IMR-90 (cell line): Measurements from ENCODE around the gene ABCG4. TPM values are rescaled to one million over a fixed set of nuclear protein-coding genes. Genes with fewer than 3 reads are reported as not detected.
A peak's percentile ranks its signal among the peaks of the same experiment; 100 is the strongest.

Experiments
- ATAC-seq: fragments of 200-7000 bp; cut with Tn5 transposase; 2 replicates; pipeline ENCODE4 v1.9.1; 2020; ENCODE audit warnings: low read depth, mild to moderate bottlenecking, moderate library complexity
- BruUV-seq: library from RNA; stranded (reverse); fragments of 400-500 nt; replicated peaks from 2 replicates; lab custom pipeline; 2021; lab: Mats Ljungman, UMichigan
- CTCF ChIA-PET: fragments of 300-600 bp; formaldehyde crosslinking; extraction: SDS; loops from one replicate; lab custom pipeline; 2021; ENCODE audit warnings: antibody characterized with exemption; lab: Yijun Ruan, JAX
- POLR2A ChIA-PET: fragments of 300-600 bp; sonication (Branson Sonifier 250); formaldehyde crosslinking; loops from one replicate; lab custom pipeline; 2022; ENCODE audit warnings: antibody characterized with exemption; ENCODE audit not compliant: unreplicated experiment; lab: Charles Lee
- DNase-seq: peaks from one replicate; pipeline ENCODE4 v3.0.0; 2013
- H2AFZ ChIP-seq: replicated peaks from 2 replicates; pipeline ENCODE3; 2013; ENCODE audit warnings: low read length, mild to moderate bottlenecking; ENCODE audit not compliant: poor library complexity
- H2AK5ac ChIP-seq: 2 replicates; pipeline ENCODE4 v1.6.1; 2013; ENCODE audit warnings: low read depth, low read length, inconsistent platforms
- H2AK9ac ChIP-seq: replicated peaks from 2 replicates; pipeline ENCODE3; 2013; ENCODE audit warnings: mild to moderate bottlenecking, low read depth, low read length, moderate library complexity; ENCODE audit not compliant: poor library complexity
- H2BK120ac ChIP-seq: 2 replicates; pipeline ENCODE4 v1.6.1; 2013; ENCODE audit warnings: low read depth, low read length, inconsistent platforms
- H2BK15ac ChIP-seq: 3 replicates; pipeline ENCODE4 v1.6.1; 2013; ENCODE audit warnings: low read depth, low read length, inconsistent platforms
- H2BK20ac ChIP-seq: 2 replicates; pipeline ENCODE4 v1.6.1; 2013; ENCODE audit warnings: low read depth, mild to moderate bottlenecking, inconsistent platforms, low read length, moderate library complexity
- H2BK5ac ChIP-seq: 2 replicates; pipeline ENCODE4 v1.6.1; 2013; ENCODE audit warnings: mild to moderate bottlenecking, low read depth, low read length, inconsistent platforms; ENCODE audit not compliant: poor library complexity, severe bottlenecking
- H3K14ac ChIP-seq: replicated peaks from 2 replicates; pipeline ENCODE4 v1.6.1; 2013; ENCODE audit warnings: low read depth, low read length, inconsistent platforms
- H3K18ac ChIP-seq: 2 replicates; pipeline ENCODE4 v1.6.1; 2013; ENCODE audit warnings: low read depth, low read length, control low read depth
- H3K23ac ChIP-seq: 2 replicates; pipeline ENCODE4 v1.6.1; 2013; ENCODE audit warnings: low read depth, low read length, inconsistent platforms
- H3K27ac ChIP-seq: 2 replicates; pipeline ENCODE4 v1.5.1; 2013; ENCODE audit warnings: mild to moderate bottlenecking, control low read depth, low read length; ENCODE audit not compliant: insufficient read depth
- H3K27me3 ChIP-seq: 2 replicates; pipeline ENCODE4 v1.6.1; 2013; ENCODE audit warnings: low read length; ENCODE audit not compliant: control insufficient read depth, insufficient read depth
- H3K36me3 ChIP-seq: 2 replicates; pipeline ENCODE4 v1.6.1; 2013; ENCODE audit warnings: low read length, mixed read lengths; ENCODE audit not compliant: control insufficient read depth, insufficient read depth
- H3K4ac ChIP-seq: 2 replicates; pipeline ENCODE4 v1.6.1; 2013; ENCODE audit warnings: low read depth, low read length, inconsistent platforms
- H3K4me1 ChIP-seq: 2 replicates; pipeline ENCODE4 v1.6.1; 2013; ENCODE audit warnings: low read length, mixed read lengths; ENCODE audit not compliant: control insufficient read depth, insufficient read depth
- H3K4me2 ChIP-seq: 2 replicates; pipeline ENCODE4 v1.6.1; 2013; ENCODE audit warnings: low read depth, mild to moderate bottlenecking, control low read depth, low read length, moderate library complexity
- H3K4me3 ChIP-seq: 2 replicates; pipeline ENCODE4 v1.5.1; 2013; ENCODE audit warnings: low read depth, mild to moderate bottlenecking, control low read depth, low read length, moderate library complexity; ENCODE audit not compliant: insufficient read depth
- H3K56ac ChIP-seq: 2 replicates; pipeline ENCODE4 v1.6.1; 2013; ENCODE audit warnings: low read length, inconsistent platforms; ENCODE audit not compliant: insufficient read depth; ENCODE audit errors: extremely low read depth
- H3K79me1 ChIP-seq, 2 experiments: 2 replicates each; pipeline ENCODE4 v1.6.1; 2013; ENCODE audit warnings: low read length in 2 of 2, inconsistent platforms in 1 of 2, low read depth in 1 of 2
- H3K9ac ChIP-seq: 2 replicates; pipeline ENCODE4 v1.6.1; 2013; ENCODE audit warnings: low read depth, low read length, control low read depth
- H3K9me1 ChIP-seq: 2 replicates; pipeline ENCODE4 v1.6.1; 2013; ENCODE audit warnings: low read length, inconsistent platforms; ENCODE audit not compliant: insufficient read depth
- H3K9me3 ChIP-seq: 2 replicates; pipeline ENCODE4 v1.6.1; 2013; ENCODE audit warnings: low read length; ENCODE audit not compliant: control insufficient read depth, insufficient read depth
- H4K20me1 ChIP-seq: 2 replicates; pipeline ENCODE4 v1.6.1; 2013; ENCODE audit warnings: low read length, inconsistent platforms; ENCODE audit not compliant: insufficient read depth
- H4K5ac ChIP-seq: 2 replicates; pipeline ENCODE4 v1.6.1; 2013; ENCODE audit warnings: mild to moderate bottlenecking, low read depth, low read length, control low read depth
- H4K8ac ChIP-seq, 2 experiments: 2 replicates each; pipeline ENCODE4 v1.6.1; 2013; ENCODE audit warnings: low read depth in 2 of 2, low read length in 2 of 2, control low read depth in 1 of 2, inconsistent platforms in 1 of 2
- H4K91ac ChIP-seq: 2 replicates; pipeline ENCODE4 v1.6.1; 2013; ENCODE audit warnings: low read depth, low read length, inconsistent platforms; ENCODE audit not compliant: insufficient read depth
- POLR2A ChIP-seq: IDR thresholded peaks from 2 replicates; pipeline ENCODE4 v1.6.1; 2012; ENCODE audit warnings: mild to moderate bottlenecking, low read depth, low read length
- WGBS, 2 experiments: methylation state at CpG; one replicate each; pipeline versions ENCODE4 v1.1.5 to v1.1.7; 2013; ENCODE audit warnings: missing lambda C conversion rate in 2 of 2; ENCODE audit not compliant: insufficient read length in 1 of 2; ENCODE audit errors: extremely low coverage in 2 of 2; 5-methylcytosine and 5-hydroxymethylcytosine counted together
- dilution Hi-C: fragments of 300-500 bp; cut with HindIII; formaldehyde crosslinking; loops from one replicate; pipeline ENCODE4 v1.14.3; 2018; ENCODE audit warnings: low sequenced_read_pairs; ENCODE audit not compliant: unreplicated experiment
- in situ Hi-C: fragments of 300-500 bp; cut with MboI; formaldehyde crosslinking; loops from 3 replicates; pipeline ENCODE4 v1.14.3; 2019; ENCODE audit warnings: low sequenced_read_pairs, inconsistent platforms, mixed read lengths
- intact Hi-C: fragments of 100-400 bp; cut with micrococcal nuclease; formaldehyde crosslinking; loops from 2 replicates; pipeline ENCODE4 v1.10.0; 2022
- polyA plus RNA-seq, 3 experiments: library from polyadenylated mRNA; depleted of rRNA; stranded (reverse); fragments of >200 nt; gene quantifications; 2 replicates each; pipeline ENCODE4 v1.2.3, GENCODE V29; 2012; ENCODE audit warnings: low replicate concordance in 1 of 3
- total RNA-seq: library from RNA; depleted of rRNA; stranded (reverse); fragments of >200 nt; gene quantifications from 2 replicates; pipeline ENCODE4 v1.2.3, GENCODE V29; 2012
- TF ChIP-seq, protein P1 (sequence below): conservative IDR thresholded peaks from 2 replicates; pipeline ENCODE4 v1.5.1; 2012; ENCODE audit warnings: mild to moderate bottlenecking, low read depth, low read length, improper control_type of control experiment

ABCG4 gene
- total and polyA plus RNA-seq, 2 of the 4 experiments (the other 2 are of a cell fraction): under 0.01 to 0.26 TPM

DNA sequence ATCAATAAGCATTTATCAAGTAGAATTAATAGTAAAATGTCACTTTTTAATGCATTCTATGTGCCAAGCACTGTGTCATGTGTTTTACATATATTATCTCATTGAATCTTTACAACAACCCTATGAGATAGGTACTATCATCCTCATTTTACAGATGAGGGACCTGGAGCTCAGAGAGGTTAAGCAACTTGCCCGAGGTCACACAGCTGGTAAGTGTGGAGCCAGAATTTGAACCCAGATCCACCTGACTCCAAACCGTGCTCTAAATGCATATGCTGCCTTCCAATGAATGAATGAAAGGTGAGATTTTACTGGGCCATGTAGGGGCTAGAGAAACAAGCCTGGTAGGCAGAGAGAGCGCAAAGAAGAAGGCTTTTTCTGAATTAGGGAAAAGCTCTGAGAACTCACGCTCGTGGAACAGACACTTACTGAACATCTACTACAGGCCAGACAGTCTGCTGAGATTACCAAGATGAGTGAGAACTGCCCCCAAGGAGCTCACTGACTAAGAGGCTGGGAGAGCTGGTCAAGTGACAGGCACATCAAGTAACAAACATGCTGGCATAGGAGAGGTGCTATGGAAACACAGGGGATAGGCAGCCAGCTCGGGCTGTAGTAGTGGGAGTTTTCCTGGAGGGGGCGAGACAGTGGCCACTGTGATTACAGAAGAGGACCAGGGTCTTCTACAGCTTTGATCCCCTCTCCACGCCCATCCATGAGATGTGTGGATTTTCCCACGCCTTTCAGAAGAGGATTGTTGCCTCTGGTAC, 4.4 kb downstream of the ABCG4 start:
- in situ Hi-C loops (no loop called here), intact Hi-C loops (no loop called here), dilution Hi-C loops (no loop called here)
- ChIA-PET POLR2A (no interaction called here), CTCF (no interaction called here)
- no peak overlapping the region for H3K23ac ChIP-seq
- no peak overlapping the region for H3K14ac ChIP-seq
- no peak overlapping the region for H2AK9ac ChIP-seq
- no peak for DNase-seq
- H4K5ac ChIP-seq: no peak overlapping the region
- no peak overlapping the region for H3K9ac ChIP-seq
- no peak overlapping the region for H2AFZ ChIP-seq
- H3K27me3 ChIP-seq: peaks cover 48% of the 10 kb centered on the region
- H2BK120ac ChIP-seq: no peak overlapping the region
- no peaks in the 10 kb centered on the region for H3K36me3 ChIP-seq
- H4K8ac ChIP-seq: no peak overlapping the region
- H3K9me1 ChIP-seq: no peaks in the 10 kb centered on the region
- no peak overlapping the region for H2BK5ac ChIP-seq
- 0 out of 2 replicates have a peak, but pooled peaks cover 2% of the 10 kb centered on the region for H3K4me1 ChIP-seq
- no peaks in the 10 kb centered on the region for H3K9me3 ChIP-seq
- 80% methylated on average over 1 of the region's 9 CpGs; no CpG with 5 or more reads in 1 of the 2 experiments for WGBS, 2 experiments
- TF ChIP-seq, protein P1, sequence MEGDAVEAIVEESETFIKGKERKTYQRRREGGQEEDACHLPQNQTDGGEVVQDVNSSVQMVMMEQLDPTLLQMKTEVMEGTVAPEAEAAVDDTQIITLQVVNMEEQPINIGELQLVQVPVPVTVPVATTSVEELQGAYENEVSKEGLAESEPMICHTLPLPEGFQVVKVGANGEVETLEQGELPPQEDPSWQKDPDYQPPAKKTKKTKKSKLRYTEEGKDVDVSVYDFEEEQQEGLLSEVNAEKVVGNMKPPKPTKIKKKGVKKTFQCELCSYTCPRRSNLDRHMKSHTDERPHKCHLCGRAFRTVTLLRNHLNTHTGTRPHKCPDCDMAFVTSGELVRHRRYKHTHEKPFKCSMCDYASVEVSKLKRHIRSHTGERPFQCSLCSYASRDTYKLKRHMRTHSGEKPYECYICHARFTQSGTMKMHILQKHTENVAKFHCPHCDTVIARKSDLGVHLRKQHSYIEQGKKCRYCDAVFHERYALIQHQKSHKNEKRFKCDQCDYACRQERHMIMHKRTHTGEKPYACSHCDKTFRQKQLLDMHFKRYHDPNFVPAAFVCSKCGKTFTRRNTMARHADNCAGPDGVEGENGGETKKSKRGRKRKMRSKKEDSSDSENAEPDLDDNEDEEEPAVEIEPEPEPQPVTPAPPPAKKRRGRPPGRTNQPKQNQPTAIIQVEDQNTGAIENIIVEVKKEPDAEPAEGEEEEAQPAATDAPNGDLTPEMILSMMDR: 0 out of 2 replicates have a peak, but pooled peaks have one; percentile 4
- TF ChIP-seq POLR2A: no peak
- H4K20me1 ChIP-seq: no peaks in the 10 kb centered on the region
- H3K4ac ChIP-seq: no peak overlapping the region
- H2AK5ac ChIP-seq: no peak overlapping the region
- no peak overlapping the region for H3K4me3 ChIP-seq
- no peak overlapping the region for H4K91ac ChIP-seq
- no peak overlapping the region for H3K4me2 ChIP-seq
- no peak overlapping the region for H2BK15ac ChIP-seq
- no TSS peak for BruUV-seq
- H3K79me1 ChIP-seq: no peaks in the 10 kb centered on the region
- H3K56ac ChIP-seq: no peak overlapping the region
- no peak overlapping the region for H3K18ac ChIP-seq
- H3K27ac ChIP-seq: no peak overlapping the region
- ATAC-seq: no peak
- no peak overlapping the region for H2BK20ac ChIP-seq
